Measurements from ENCODE around the gene ATG14. TPM values are rescaled to one million over a fixed set of nuclear protein-coding genes. Genes with fewer than 3 reads are reported as not detected.

Gene ATG14
- total and polyA plus RNA-seq, 2 of the 8 experiments (the other 6 are each of a cell fraction or from before 2014, with no cell fraction given), result 4.9 to 10.8 TPM

DNA sequence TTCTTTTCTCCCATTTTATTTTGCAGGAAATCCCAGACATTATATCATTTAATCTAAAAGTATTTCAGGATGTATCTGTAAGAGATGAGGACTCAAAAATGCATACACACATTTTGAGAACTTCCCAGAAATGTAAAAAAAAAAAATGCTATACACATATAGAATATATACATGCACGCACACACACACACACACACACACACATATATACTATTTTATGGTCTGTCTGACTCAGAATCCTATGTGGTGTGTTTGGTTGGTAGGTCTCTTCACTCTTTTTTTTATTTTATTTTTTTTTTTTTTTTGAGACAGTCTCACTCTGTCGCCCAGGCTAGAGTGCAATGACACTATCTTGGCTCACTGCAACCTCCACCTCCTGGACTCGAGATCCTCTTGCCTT lies 74.9 kb downstream of the ATG14 start:
- no peak for FAIRE-seq
- Histone ChIP-seq H2AK5ac (ENCODE audit: low read depth, low read length) (no peak overlapping the region), H3K9ac (replicated peaks in 1 of 4; ENCODE audit: extremely low read depth in 1 of 4, low read depth in 3 of 4, low read length in 3 of 4) (no peak overlapping the region), H2BK15ac (ENCODE audit: low read length) (no peak overlapping the region), H3K23ac (ENCODE audit: insufficient read length) (no peak overlapping the region), H3K27ac (ENCODE audit: low read depth, low read length) (no peak overlapping the region), H3K9me3 (ENCODE audit: insufficient read depth in 2 of 2, low read depth in 1 of 2, low read length in 1 of 2) (no peaks in the 10 kb centered on the region), H3K27me3 (replicated peaks in 1 of 4; ENCODE audit: control insufficient read depth in 3 of 4, extremely low read depth in 1 of 4, insufficient read depth in 3 of 4, low read length in 3 of 4) (no peaks in the 10 kb centered on the region), H3K79me1 (ENCODE audit: low read depth, low read length) (peaks cover 3% of the 10 kb centered on the region; the same call in 1 of the 2 replicates), H2BK5ac (ENCODE audit: low read depth, low read length) (no peak overlapping the region), H4K20me1 (replicated peaks in 1 of 2; ENCODE audit: control insufficient read depth in 1 of 2, insufficient read depth in 2 of 2, low read length in 2 of 2) (peaks cover 0 to 7% of the 10 kb centered on the region in 2 experiments), H3K36me3 (ENCODE audit: control insufficient read depth in 2 of 4, insufficient read depth in 4 of 4, low read length in 3 of 4) (no peaks in the 10 kb centered on the region), H2BK12ac (ENCODE audit: low read depth, low read length) (no peak overlapping the region), H3K14ac (ENCODE audit: insufficient read length) (no peak overlapping the region), H2BK20ac (ENCODE audit: low read length) (no peak overlapping the region), H3K4me1 (replicated peaks in 1 of 4; ENCODE audit: control insufficient read depth in 3 of 4, insufficient read depth in 4 of 4, low read length in 3 of 4) (peaks cover 0 to 10% (median 5%) of the 10 kb centered on the region in 4 experiments; a peak in 2 of 7 replicates), H3K4ac (replicated peaks; ENCODE audit: insufficient read length, low read depth, low read length) (no peak overlapping the region), H3K56ac (replicated peaks; ENCODE audit: insufficient read length, low read depth, low read length) (no peak overlapping the region), H4K8ac (ENCODE audit: extremely low read depth, insufficient read depth, low read length) (no peak overlapping the region), H3K79me2 (ENCODE audit: control insufficient read depth in 1 of 2, insufficient read depth in 2 of 2, low read length in 2 of 2) (peaks cover 0 to 34% of the 10 kb centered on the region in 2 experiments; a peak in 3 of 4 replicates), H3K4me2 (ENCODE audit: insufficient read depth in 1 of 2, low read depth in 2 of 2, low read length in 2 of 2) (no peak overlapping the region), H4K5ac (ENCODE audit: insufficient read length, low read depth, low read length) (no peak overlapping the region), H3K4me3 (ENCODE audit: extremely low read depth in 1 of 4, insufficient read depth in 2 of 4, low read depth in 3 of 4, low read length in 4 of 4) (no peak overlapping the region), H2BK120ac (replicated peaks; ENCODE audit: low read depth, low read length) (no peak overlapping the region), H2AFZ (ENCODE audit: low read length) (no peak overlapping the region), H3K18ac (ENCODE audit: extremely low read depth, low read length) (no peak overlapping the region), H3K23me2 (ENCODE audit: low read depth, low read length) (no peaks in the 10 kb centered on the region; the same call in 1 of the 2 replicates), H4K91ac (replicated peaks; ENCODE audit: insufficient read length, low read length) (no peak overlapping the region)
- WGBS, 2 experiments (ENCODE audit: extremely low coverage in 1 of 2, insufficient coverage in 1 of 2, insufficient read length in 1 of 2, insufficient replicate concordance in 2 of 2, low coverage in 1 of 2, low lambda C conversion rate in 2 of 2, missing lambda C conversion rate in 1 of 2), result 86% methylated on average over 2 of the region's 3 CpGs; no CpG with 5 or more reads in 1 of the 2 experiments
- CTCF ChIA-PET (ENCODE audit: partially characterized antibody), result interaction anchor here (1.2 to 1.5 kb wide), 2 partner anchors 10 to 18 kb away, joined by 3 read pairs; no protein-coding TSS in a partner anchor
- no peak for DNase-seq (ENCODE audit: low read depth in 1 of 2, low spot score in 2 of 2)
- POLR2A ChIA-PET (ENCODE audit: partially characterized antibody), result interaction anchor here (0.6 to 1.3 kb wide), 2 partner anchors 22 to 77 kb away, joined by 3 to 4 read pairs; no protein-coding TSS in a partner anchor
- TF ChIP-seq EGR1 (IDR thresholded peaks at IDR 0.05; ENCODE audit: borderline replicate concordance, low read depth, low read length) (no peak), SP4 (IDR thresholded peaks at IDR 0.05; ENCODE audit: low read length) (no peak), FOSL1 (IDR thresholded peaks at IDR 0.05; ENCODE audit: insufficient read depth, low read depth, low read length) (no peak), ASH2L (IDR thresholded peaks at IDR 0.05; ENCODE audit: low read length) (no peak), RFX5 (IDR thresholded peaks at IDR 0.05; ENCODE audit: borderline replicate concordance, low read depth, low read length) (no peak), CTCF (IDR thresholded peaks at IDR 0.05; ENCODE audit: control extremely low read depth in 1 of 3, insufficient read depth in 1 of 3, low read depth in 1 of 3, low read length in 3 of 3) (no peak), BCL11A (IDR thresholded peaks at IDR 0.05; ENCODE audit: low read depth in 2 of 2, low read length in 2 of 2) (no peak), GABPA (IDR thresholded peaks at IDR 0.05; ENCODE audit: borderline replicate concordance, insufficient read depth, low read length) (no peak)

Measured in H1 (cell line).